OCI-LY3 (cell line): ENCODE measurements around the gene SHH.

Experiments
- H2AFZ ChIP-seq: fragments of 200-600, 300-600 bp; shearing (Covaris generic); 2 replicates; pipeline ENCODE4 v1.6.0; 2014; ENCODE audit warnings: antibody characterized with exemption, low read depth, low read length
- H3K27ac ChIP-seq: fragments of 200-600, 300-600 bp; sonication (generic); 2 replicates; pipeline ENCODE4 v1.5.1; 2014; ENCODE audit warnings: mild to moderate bottlenecking, low read length, moderate library complexity, mixed read lengths
- H3K27me3 ChIP-seq: fragments of 200-600, 300-600 bp; sonication (generic); 2 replicates; pipeline ENCODE4 v1.6.1; 2014; ENCODE audit warnings: low read depth, low read length, mixed read lengths
- H3K36me3 ChIP-seq: fragments of 200-600, 300-600 bp; sonication (generic); replicated peaks from 2 replicates; pipeline ENCODE3; 2014; ENCODE audit warnings: low read depth, low read length, mixed read lengths
- H3K4me1 ChIP-seq: fragments of 300-600, 200-600 bp; sonication (generic); 2 replicates; pipeline ENCODE4 v1.6.1; 2014; ENCODE audit warnings: low read length, mixed read lengths
- H3K4me2 ChIP-seq: fragments of 200-600, 300-600 bp; sonication (generic); 2 replicates; pipeline ENCODE4 v1.6.1; 2014; ENCODE audit warnings: low read length, mixed read lengths
- H3K4me3 ChIP-seq: fragments of 300-600, 200-600 bp; sonication (generic); 2 replicates; pipeline ENCODE4 v1.5.1; 2014; ENCODE audit warnings: antibody characterized with exemption, mild to moderate bottlenecking, low read length, moderate library complexity
- H3K79me2 ChIP-seq: fragments of 300-600, 200-600 bp; shearing (Covaris generic); 2 replicates; pipeline ENCODE4 v1.6.1; 2014; ENCODE audit warnings: mild to moderate bottlenecking, low read length, mixed read lengths
- H3K9ac ChIP-seq: fragments of 300-600, 200-600 bp; shearing (Covaris generic); 2 replicates; pipeline ENCODE4 v1.6.0; 2014; ENCODE audit warnings: mild to moderate bottlenecking, low read length, moderate library complexity
- H3K9me3 ChIP-seq: fragments of 200-600, 300-600 bp; shearing (Covaris generic); 2 replicates; pipeline ENCODE4 v1.6.1; 2014; ENCODE audit warnings: low read length, mixed read lengths; ENCODE audit not compliant: insufficient read depth
- H4K20me1 ChIP-seq: fragments of 200-600, 300-600 bp; sonication (generic); 2 replicates; pipeline ENCODE4 v1.6.1; 2016; ENCODE audit warnings: low read length, mixed read lengths; ENCODE audit not compliant: insufficient read depth
- EZH2phosphoT487 ChIP-seq: fragments of 200-600 bp; shearing (Covaris generic); IDR thresholded peaks from 2 replicates; pipeline ENCODE4 v1.6.1; 2018; ENCODE audit warnings: antibody characterized with exemption, mixed run types, low read depth
- TF ChIP-seq, protein P1 (sequence below): fragments of 200-600, 300-600 bp; sonication (generic); IDR thresholded peaks from 2 replicates; pipeline ENCODE4 v1.5.1; 2014; ENCODE audit warnings: antibody characterized with exemption, low read length, low read depth

SHH gene

DNA sequence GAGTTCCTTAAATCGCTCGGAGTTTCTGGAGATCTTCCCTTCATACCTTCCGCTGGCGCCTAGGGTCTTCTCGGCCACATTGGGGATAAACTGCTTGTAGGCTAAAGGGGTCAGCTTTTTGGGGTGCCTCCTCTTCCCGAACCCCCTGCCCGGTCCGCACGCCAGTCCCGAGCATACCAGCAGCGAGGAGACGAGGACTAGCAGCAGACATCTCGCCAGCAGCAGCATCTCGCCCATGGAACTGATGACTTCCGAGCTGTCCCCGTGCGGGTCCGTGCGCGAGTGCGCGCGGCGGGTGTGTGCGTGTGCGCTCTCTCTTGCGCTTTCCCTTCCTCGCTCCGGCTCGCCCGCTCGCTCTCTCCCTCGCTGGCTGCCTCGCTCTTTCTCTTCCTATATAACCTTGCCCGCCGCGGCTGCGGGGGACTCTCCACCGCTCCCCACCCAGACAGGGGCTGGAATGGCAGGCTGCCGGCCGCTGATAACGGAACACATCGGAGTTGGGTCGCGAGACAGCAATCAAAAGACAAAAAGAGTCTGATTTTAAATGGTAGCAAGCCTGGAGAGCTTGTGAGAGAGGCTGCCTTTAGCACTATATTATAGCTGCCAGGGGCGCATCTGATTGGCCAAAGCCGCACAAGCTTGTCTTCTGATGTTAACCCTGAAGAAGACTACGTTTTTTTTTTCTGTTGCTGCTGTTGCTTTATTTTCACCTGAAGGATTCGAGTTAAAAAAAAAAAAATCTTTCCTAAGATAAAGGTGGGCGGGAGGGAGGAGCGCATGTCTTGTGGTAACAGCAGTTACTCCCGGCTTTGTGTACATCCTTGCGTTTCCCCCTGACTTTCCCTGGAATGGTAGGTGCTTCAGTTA lies at the start of gene SHH:
Gene SHH, minus strand, starts transcription at position 569 of the 867 bp plus-strand sequence. Its CDS starts 341 bp downstream, at position 228.
- Histone ChIP-seq H3K27me3 (peaks cover 12% of the 10 kb centered on the region; the same call in 1 of the 2 replicates), H3K9me3 (no peaks in the 10 kb centered on the region), H3K4me2 (no peak within 1 kb of the TSS), H4K20me1 (no peaks in the 10 kb centered on the region), H2AFZ (no peak within 1 kb of the TSS), H3K9ac (no peak within 1 kb of the TSS), H3K4me1 (peaks cover 4% of the 10 kb centered on the region; the same call in 1 of the 2 replicates), H3K27ac (no peak within 1 kb of the TSS), H3K4me3 (no peak within 1 kb of the TSS), H3K36me3 (no peaks in the 10 kb centered on the region), H3K79me2 (no peaks in the 10 kb centered on the region)
- TF ChIP-seq EZH2phosphoT487, result no peak
- TF ChIP-seq, protein P1, sequence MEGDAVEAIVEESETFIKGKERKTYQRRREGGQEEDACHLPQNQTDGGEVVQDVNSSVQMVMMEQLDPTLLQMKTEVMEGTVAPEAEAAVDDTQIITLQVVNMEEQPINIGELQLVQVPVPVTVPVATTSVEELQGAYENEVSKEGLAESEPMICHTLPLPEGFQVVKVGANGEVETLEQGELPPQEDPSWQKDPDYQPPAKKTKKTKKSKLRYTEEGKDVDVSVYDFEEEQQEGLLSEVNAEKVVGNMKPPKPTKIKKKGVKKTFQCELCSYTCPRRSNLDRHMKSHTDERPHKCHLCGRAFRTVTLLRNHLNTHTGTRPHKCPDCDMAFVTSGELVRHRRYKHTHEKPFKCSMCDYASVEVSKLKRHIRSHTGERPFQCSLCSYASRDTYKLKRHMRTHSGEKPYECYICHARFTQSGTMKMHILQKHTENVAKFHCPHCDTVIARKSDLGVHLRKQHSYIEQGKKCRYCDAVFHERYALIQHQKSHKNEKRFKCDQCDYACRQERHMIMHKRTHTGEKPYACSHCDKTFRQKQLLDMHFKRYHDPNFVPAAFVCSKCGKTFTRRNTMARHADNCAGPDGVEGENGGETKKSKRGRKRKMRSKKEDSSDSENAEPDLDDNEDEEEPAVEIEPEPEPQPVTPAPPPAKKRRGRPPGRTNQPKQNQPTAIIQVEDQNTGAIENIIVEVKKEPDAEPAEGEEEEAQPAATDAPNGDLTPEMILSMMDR, result no peak

DNA sequence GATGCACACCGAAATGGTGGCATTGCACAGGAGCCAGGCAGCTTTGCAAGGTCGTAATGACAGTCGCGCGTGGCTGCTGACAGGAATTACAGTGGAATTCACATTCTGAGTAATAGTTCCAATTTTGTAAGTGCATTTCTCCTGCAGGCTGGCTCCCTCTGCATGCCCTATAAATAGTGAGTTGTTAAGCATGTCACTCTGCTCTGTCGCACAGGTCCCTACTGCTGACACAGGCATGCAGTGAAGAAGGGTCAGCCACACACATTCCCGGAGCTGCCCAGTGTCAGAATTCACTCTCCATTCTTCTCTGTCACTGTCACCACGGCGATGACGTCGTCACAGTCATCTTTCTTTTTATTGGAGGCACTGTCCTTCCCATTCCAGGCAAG lies 49.2 kb upstream of the SHH start:
- no peaks in the 10 kb centered on the region for H4K20me1 ChIP-seq
- H3K27ac ChIP-seq, result no peak overlapping the region
- no peak for TF ChIP-seq EZH2phosphoT487
- no peak overlapping the region for H3K9ac ChIP-seq
- H3K4me2 ChIP-seq, result no peak overlapping the region
- no peaks in the 10 kb centered on the region for H3K4me1 ChIP-seq
- H3K79me2 ChIP-seq, result no peaks in the 10 kb centered on the region
- H3K9me3 ChIP-seq, result no peaks in the 10 kb centered on the region
- no peak overlapping the region for H2AFZ ChIP-seq
- H3K36me3 ChIP-seq, result no peaks in the 10 kb centered on the region
- peaks cover 30% of the 10 kb centered on the region; the same call in 1 of the 2 replicates for H3K27me3 ChIP-seq
- H3K4me3 ChIP-seq, result no peak overlapping the region

DNA sequence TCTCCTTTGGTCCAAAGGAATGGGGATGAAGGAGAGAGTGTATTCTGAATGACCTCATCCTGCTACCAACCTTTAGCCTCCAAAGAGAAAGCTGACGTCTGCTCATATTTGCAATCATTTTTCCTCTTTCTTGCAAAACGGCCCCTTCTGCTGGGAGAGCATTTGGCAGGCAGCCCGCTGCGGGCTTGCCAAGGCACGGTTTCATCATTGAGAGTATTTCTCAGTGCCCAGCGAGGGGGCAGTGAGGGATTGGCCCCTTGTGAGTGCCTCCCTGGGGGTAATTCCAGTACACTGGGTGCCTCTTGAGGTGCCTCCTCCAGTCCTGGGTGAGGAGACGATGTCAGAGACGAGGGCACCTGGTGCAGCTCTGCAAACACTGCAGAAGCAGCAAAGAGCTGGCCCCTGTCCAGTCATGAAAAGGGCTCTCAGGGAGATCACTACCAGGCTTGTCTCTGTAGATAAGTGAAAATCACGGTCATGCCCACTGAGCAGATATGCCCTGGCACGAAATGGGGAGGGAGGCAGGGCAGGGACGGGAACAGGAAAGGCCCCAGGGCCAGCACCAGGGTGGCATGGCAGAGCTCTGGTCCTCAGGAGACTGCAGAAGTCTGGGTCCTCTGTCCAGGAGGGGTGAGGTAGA lies 48.7 kb upstream of the SHH start:
- Histone ChIP-seq H3K4me3 (no peak overlapping the region), H3K27ac (no peak overlapping the region)
- no peak for TF ChIP-seq EZH2phosphoT487
- TF ChIP-seq, protein P1, result no peak

DNA sequence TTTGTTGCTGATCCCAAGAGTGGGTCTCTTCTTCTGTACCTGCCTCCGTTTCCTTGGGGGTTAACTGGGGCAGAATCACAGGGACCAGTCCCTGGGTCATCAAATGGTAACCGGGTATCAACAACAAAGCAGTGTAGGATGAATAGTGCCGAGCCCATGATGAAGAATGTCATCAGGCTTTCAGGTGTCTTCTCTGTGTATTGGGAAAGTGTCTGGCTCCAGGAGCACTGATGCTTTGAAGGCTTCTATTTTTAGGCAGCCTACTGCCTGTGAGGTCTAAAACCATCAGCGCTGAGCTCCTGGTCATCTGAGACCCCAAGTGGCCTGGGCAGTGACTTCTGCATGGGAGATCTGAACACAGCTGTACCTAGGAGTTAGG lies 48.2 kb upstream of the SHH start:
- H3K79me2 ChIP-seq, result no peaks in the 10 kb centered on the region
- no peak overlapping the region for H3K4me3 ChIP-seq
- H3K4me1 ChIP-seq, result no peaks in the 10 kb centered on the region
- no peaks in the 10 kb centered on the region for H4K20me1 ChIP-seq
- H3K27ac ChIP-seq, result no peak overlapping the region
- H3K36me3 ChIP-seq, result no peaks in the 10 kb centered on the region
- no peak overlapping the region for H2AFZ ChIP-seq
- no peak overlapping the region for H3K4me2 ChIP-seq
- H3K27me3 ChIP-seq, result peaks cover 38% of the 10 kb centered on the region; the same call in 1 of the 2 replicates
- no peaks in the 10 kb centered on the region for H3K9me3 ChIP-seq
- no peak for TF ChIP-seq EZH2phosphoT487
- H3K9ac ChIP-seq, result no peak overlapping the region

More for the DNA sequence above, 48.7 kb upstream of the SHH start:
- no peaks in the 10 kb centered on the region for H3K36me3 ChIP-seq
- no peaks in the 10 kb centered on the region for H3K4me1 ChIP-seq
- no peaks in the 10 kb centered on the region for H4K20me1 ChIP-seq
- no peak overlapping the region for H3K4me2 ChIP-seq
- H3K27me3 ChIP-seq, result peaks cover 35% of the 10 kb centered on the region; the same call in 1 of the 2 replicates
- H3K9ac ChIP-seq, result no peak overlapping the region
- no peaks in the 10 kb centered on the region for H3K79me2 ChIP-seq
- H2AFZ ChIP-seq, result no peak overlapping the region
- H3K9me3 ChIP-seq, result no peaks in the 10 kb centered on the region
